ENCODE results near the gene RBM33.

DNA sequence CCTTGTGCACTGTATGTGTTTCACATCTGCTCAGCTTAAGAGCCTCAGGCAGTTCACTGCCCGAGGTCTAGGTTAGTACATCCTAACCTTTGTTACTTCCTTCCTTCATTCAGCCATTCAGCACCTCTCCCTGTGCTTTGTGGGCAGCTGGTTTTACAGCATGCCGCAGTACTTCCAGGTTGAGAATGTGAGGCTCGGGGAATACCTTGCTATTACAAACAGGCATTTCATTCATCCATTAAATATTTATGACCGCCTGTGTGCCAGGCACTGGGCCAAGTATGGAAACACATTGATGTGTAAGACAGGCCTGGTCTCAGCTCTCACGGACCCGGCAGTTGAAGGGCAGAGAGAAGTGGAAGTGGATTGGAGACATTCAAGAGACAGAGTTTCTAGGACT, 85.4 kb downstream of the RBM33 start:
- TF ChIP-seq CTCF (IDR thresholded peaks at IDR 0.05) (no peak), POLR2AphosphoS5 (IDR thresholded peaks at IDR 0.05; ENCODE audit: low read depth, low read length) (no peak), SIN3A (IDR thresholded peaks at IDR 0.05; ENCODE audit: borderline replicate concordance, insufficient read depth, low read depth, low read length) (no peak)
- TF ChIP-seq, protein P1, sequence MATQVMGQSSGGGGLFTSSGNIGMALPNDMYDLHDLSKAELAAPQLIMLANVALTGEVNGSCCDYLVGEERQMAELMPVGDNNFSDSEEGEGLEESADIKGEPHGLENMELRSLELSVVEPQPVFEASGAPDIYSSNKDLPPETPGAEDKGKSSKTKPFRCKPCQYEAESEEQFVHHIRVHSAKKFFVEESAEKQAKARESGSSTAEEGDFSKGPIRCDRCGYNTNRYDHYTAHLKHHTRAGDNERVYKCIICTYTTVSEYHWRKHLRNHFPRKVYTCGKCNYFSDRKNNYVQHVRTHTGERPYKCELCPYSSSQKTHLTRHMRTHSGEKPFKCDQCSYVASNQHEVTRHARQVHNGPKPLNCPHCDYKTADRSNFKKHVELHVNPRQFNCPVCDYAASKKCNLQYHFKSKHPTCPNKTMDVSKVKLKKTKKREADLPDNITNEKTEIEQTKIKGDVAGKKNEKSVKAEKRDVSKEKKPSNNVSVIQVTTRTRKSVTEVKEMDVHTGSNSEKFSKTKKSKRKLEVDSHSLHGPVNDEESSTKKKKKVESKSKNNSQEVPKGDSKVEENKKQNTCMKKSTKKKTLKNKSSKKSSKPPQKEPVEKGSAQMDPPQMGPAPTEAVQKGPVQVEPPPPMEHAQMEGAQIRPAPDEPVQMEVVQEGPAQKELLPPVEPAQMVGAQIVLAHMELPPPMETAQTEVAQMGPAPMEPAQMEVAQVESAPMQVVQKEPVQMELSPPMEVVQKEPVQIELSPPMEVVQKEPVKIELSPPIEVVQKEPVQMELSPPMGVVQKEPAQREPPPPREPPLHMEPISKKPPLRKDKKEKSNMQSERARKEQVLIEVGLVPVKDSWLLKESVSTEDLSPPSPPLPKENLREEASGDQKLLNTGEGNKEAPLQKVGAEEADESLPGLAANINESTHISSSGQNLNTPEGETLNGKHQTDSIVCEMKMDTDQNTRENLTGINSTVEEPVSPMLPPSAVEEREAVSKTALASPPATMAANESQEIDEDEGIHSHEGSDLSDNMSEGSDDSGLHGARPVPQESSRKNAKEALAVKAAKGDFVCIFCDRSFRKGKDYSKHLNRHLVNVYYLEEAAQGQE (IDR thresholded peaks at IDR 0.05; ENCODE audit: insufficient read depth in 1 of 2, low read depth in 2 of 2, low read length in 1 of 2), result no peak
